Loucy (cell line): ENCODE data around the gene PRR30.
A peak's percentile ranks its signal among the peaks of the same experiment; 100 is the strongest.

Experiments used
- H2AFZ ChIP-seq: fragments of 200-600 bp; sonication (generic); 2 replicates; pipeline ENCODE4 v1.6.0; 2016; ENCODE audit warnings: antibody characterized with exemption, mild to moderate bottlenecking, low read length, moderate library complexity
- H3F3A ChIP-seq: fragments of 200-600 bp; 2 replicates; pipeline ENCODE4 v1.6.0; 2016; ENCODE audit warnings: antibody characterized with exemption, low read depth, mild to moderate bottlenecking
- H3K27me3 ChIP-seq: fragments of 200-600 bp; sonication (generic); 2 replicates; pipeline ENCODE4 v1.6.1; 2014; ENCODE audit warnings: low read length, mild to moderate bottlenecking; ENCODE audit not compliant: insufficient read depth, poor library complexity, severe bottlenecking
- H3K36me3 ChIP-seq: fragments of 200-600 bp; sonication (generic); 2 replicates; pipeline ENCODE4 v1.6.1; 2016; ENCODE audit warnings: low read length; ENCODE audit not compliant: insufficient read depth
- H3K4me1 ChIP-seq: fragments of 200-600 bp; sonication (generic); 2 replicates; pipeline ENCODE4 v1.5.1; 2014; ENCODE audit warnings: low read length, mild to moderate bottlenecking; ENCODE audit not compliant: insufficient read depth, poor library complexity, severe bottlenecking
- H3K4me2 ChIP-seq: fragments of 200-600 bp; sonication (generic); 2 replicates; pipeline ENCODE4 v1.6.0; 2014; ENCODE audit warnings: antibody characterized with exemption, low read length, low read depth, mild to moderate bottlenecking; ENCODE audit not compliant: poor library complexity, severe bottlenecking
- H3K4me3 ChIP-seq: fragments of 200-600 bp; sonication (generic); 2 replicates; pipeline ENCODE4 v1.5.1; 2014; ENCODE audit warnings: low read length, mild to moderate bottlenecking, mixed read lengths; ENCODE audit not compliant: poor library complexity, severe bottlenecking
- H3K79me2 ChIP-seq: fragments of 200-600 bp; sonication (generic); 2 replicates; pipeline ENCODE4 v1.6.1; 2014; ENCODE audit warnings: low read length; ENCODE audit not compliant: insufficient read depth
- H3K9ac ChIP-seq: fragments of 200-600 bp; sonication (generic); 2 replicates; pipeline ENCODE4 v1.6.0; 2014; ENCODE audit warnings: mild to moderate bottlenecking, low read depth, low read length, moderate library complexity; ENCODE audit not compliant: poor library complexity, severe bottlenecking
- H3K9me2 ChIP-seq: fragments of 200-600 bp; sonication (generic); replicated peaks from 2 replicates; pipeline ENCODE4 v1.6.1; 2016; ENCODE audit warnings: low read depth, low read length, mixed read lengths
- H3K9me3 ChIP-seq: fragments of 200-600 bp; sonication (generic); 2 replicates; pipeline ENCODE4 v1.6.1; 2014; ENCODE audit warnings: mild to moderate bottlenecking, antibody characterized with exemption, low read length, low read depth; ENCODE audit not compliant: insufficient read depth
- H4K20me1 ChIP-seq: fragments of 200-600 bp; sonication (generic); 2 replicates; pipeline ENCODE4 v1.6.0; 2014; ENCODE audit warnings: antibody characterized with exemption, low read length, mild to moderate bottlenecking; ENCODE audit not compliant: insufficient read depth, poor library complexity, severe bottlenecking
- EZH2phosphoT487 ChIP-seq: fragments of 200-600 bp; IDR thresholded peaks from 2 replicates; pipeline ENCODE4 v1.6.1; 2018; ENCODE audit warnings: antibody characterized with exemption, mild to moderate bottlenecking, moderate library complexity, borderline replicate concordance
- TF ChIP-seq, protein P1 (sequence below): fragments of 200-600 bp; sonication (generic); conservative IDR thresholded peaks from 2 replicates; pipeline ENCODE4 v1.5.1; 2014; ENCODE audit warnings: mild to moderate bottlenecking, antibody characterized with exemption, low read length

PRR30 gene

DNA sequence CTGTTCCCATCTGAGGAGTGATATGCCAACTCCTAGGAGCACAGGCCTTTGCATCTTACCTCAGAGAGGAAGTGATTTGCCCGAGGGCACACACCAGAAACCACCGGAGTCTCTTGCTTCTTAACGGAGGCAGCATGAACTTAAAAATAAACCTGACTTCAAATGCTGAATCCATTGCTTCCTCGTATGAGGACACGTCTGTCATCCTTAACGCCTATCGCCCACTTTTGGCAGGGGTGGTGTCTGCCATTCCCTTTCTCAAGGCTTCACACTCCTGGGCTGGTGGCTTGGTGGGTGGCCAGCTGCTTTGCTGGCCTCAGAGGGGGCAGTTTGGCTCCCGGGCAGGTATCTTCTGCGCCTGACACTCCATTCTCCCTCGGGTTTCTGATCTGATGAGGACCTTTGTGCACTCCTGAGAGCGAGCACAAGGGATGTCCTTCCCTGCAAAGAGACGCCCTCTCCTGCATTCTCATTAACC lies 3.7 kb downstream of the PRR30 start:
- Histone ChIP-seq H3K4me2 (no peak overlapping the region), H2AFZ (no peak overlapping the region; the same call in 1 of the 2 replicates), H3K27me3 (peaks cover 4% of the 10 kb centered on the region), H4K20me1 (peaks cover 10% of the 10 kb centered on the region), H3K9me2 (no peaks in the 10 kb centered on the region), H3K9ac (no peak overlapping the region), H3K4me1 (peaks cover 22% of the 10 kb centered on the region), H3F3A (no peaks in the 10 kb centered on the region), H3K4me3 (no peak overlapping the region), H3K9me3 (no peaks in the 10 kb centered on the region), H3K36me3 (peaks cover 10% of the 10 kb centered on the region; the same call in 1 of the 2 replicates), H3K79me2 (peaks cover 30% of the 10 kb centered on the region)
- TF ChIP-seq EZH2phosphoT487, result no peak
- TF ChIP-seq, protein P1, sequence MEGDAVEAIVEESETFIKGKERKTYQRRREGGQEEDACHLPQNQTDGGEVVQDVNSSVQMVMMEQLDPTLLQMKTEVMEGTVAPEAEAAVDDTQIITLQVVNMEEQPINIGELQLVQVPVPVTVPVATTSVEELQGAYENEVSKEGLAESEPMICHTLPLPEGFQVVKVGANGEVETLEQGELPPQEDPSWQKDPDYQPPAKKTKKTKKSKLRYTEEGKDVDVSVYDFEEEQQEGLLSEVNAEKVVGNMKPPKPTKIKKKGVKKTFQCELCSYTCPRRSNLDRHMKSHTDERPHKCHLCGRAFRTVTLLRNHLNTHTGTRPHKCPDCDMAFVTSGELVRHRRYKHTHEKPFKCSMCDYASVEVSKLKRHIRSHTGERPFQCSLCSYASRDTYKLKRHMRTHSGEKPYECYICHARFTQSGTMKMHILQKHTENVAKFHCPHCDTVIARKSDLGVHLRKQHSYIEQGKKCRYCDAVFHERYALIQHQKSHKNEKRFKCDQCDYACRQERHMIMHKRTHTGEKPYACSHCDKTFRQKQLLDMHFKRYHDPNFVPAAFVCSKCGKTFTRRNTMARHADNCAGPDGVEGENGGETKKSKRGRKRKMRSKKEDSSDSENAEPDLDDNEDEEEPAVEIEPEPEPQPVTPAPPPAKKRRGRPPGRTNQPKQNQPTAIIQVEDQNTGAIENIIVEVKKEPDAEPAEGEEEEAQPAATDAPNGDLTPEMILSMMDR, result no peak

DNA sequence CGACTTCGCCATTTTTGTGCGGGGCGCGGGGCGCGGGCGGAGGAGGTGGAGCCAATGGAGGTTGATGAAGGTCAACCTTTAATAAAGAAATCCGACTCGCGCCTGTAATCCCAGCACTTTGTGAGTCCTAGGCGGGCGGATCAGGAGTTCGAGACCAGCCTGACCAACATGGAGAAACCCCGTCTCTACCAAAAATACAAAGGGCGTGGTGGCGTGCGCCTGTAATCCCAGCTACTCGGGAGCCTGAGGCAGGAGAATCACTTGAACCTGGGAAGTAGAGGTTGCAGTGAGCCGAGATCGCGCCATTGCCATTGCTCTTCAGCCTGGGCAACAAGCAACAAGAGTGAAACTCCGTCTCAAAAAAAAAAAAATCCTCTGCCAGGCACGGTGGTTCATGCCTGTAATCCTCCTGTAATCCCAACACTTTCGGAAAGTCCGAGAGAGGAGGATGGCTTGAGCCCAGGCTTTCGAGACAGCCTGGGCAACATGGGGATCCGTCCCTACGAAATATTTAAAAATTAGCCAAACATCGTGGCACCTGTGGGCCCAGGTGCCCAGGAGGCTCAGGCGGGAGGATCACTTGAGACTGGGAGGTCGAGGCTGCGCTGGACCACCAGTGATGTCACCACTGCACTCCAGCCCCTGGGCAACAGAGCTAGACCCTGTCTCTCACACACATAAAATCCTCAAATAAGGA lies 4.3 kb downstream of the PRR30 start:
- Histone ChIP-seq H2AFZ (peak overlapping the region; percentile 98), H3F3A (no peaks in the 10 kb centered on the region), H3K36me3 (peaks cover 10% of the 10 kb centered on the region; the same call in 1 of the 2 replicates), H3K4me1 (peaks cover 22% of the 10 kb centered on the region), H3K27me3 (peaks cover 4% of the 10 kb centered on the region), H3K79me2 (peaks cover 30% of the 10 kb centered on the region), H3K4me3 (peak overlapping the region; percentile 88), H4K20me1 (peaks cover 10% of the 10 kb centered on the region), H3K9me3 (no peaks in the 10 kb centered on the region), H3K9ac (peak overlapping the region; percentile 90), H3K4me2 (peak overlapping the region; percentile 75), H3K9me2 (no peaks in the 10 kb centered on the region)
- TF ChIP-seq, protein P1, result no peak
- no peak for TF ChIP-seq EZH2phosphoT487

DNA sequence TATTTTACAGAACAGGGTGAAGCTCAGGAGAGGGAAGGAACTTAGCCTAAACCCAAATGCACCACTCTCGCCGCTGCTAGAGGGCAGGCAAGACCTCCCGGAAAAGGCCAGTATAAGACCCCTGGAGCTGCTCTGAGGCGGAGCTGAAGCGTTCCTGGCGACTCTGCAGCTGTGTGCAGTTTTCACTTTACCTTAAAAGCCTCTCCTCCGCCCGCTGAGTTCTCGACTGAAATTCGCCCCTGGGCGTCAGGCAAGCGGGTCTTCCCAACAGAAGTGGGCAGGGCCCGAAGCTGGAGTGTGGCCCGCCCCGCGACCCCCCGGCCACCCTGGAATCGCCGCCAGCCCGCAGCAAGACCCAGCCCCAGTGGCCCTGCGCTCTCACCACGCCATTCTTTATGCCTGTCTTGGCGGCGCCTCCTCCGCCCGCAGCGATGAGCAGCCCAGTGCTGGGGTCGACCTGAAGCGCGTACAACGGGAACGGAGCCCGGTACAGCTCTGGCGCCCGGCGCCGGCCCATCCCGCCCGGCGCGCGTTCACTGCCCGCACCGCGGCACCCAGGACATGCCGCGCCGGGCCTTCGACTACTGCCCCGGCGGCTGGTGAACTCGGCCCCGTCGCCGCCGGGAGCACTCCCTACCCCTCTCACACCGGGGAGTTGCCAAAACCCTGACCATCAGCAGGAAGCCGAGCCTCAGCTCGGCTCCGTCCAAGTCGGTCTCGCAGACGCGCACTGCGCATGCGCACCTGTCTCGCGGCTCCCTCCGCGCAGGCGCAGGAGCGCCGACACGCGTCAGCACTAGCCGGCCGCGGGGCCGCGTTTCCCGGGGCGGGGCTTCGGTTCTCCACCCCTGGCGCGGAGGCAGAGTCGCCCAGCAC lies 5.1 kb downstream of the PRR30 start, which contains the start of gene PREB:
Gene PREB (minus strand): TSS at position 732 of the 876 bp plus-strand sequence. CDS start 215 bp downstream, at position 517.
- H3K4me3 ChIP-seq, result peak within 1 kb of the TSS; percentile 88
- no peaks in the 10 kb centered on the region for H3F3A ChIP-seq
- H3K9me3 ChIP-seq, result no peaks in the 10 kb centered on the region
- H3K9me2 ChIP-seq, result no peaks in the 10 kb centered on the region
- H2AFZ ChIP-seq, result peak within 1 kb of the TSS; percentile 98
- H4K20me1 ChIP-seq, result peaks cover 10% of the 10 kb centered on the region
- no peak for TF ChIP-seq EZH2phosphoT487
- TF ChIP-seq, protein P1, result peak; percentile 47
- peak within 1 kb of the TSS; percentile 75 for H3K4me2 ChIP-seq
- H3K9ac ChIP-seq, result peak within 1 kb of the TSS; percentile 90
- peaks cover 4% of the 10 kb centered on the region for H3K27me3 ChIP-seq
- H3K79me2 ChIP-seq, result peaks cover 30% of the 10 kb centered on the region
- peaks cover 10% of the 10 kb centered on the region; the same call in 1 of the 2 replicates for H3K36me3 ChIP-seq
- H3K4me1 ChIP-seq, result peaks cover 22% of the 10 kb centered on the region
